HepG2 (cell line): ENCODE data around the gene RRAGB. TPM values are rescaled to one million over a fixed set of nuclear protein-coding genes. Genes with fewer than 3 reads are reported as not detected.

ENCODE experiments used
- ATAC-seq: fragments of 200-7000 bp; cut with Tn5 transposase; 3 replicates; pipeline ENCODE4 v1.9.1; 2020; ENCODE audit warnings: mild to moderate bottlenecking, moderate library complexity
- BruUV-seq: library from RNA; stranded (reverse); fragments of 400-500 nt; replicated peaks from 2 replicates; lab custom pipeline; 2021; lab: Mats Ljungman, UMichigan
- CTCF ChIA-PET: fragments of 300-600 bp; formaldehyde crosslinking; extraction: SDS; loops from one replicate; lab custom pipeline; 2021; ENCODE audit warnings: low total read pairs, inconsistent platforms, low intra/inter-chr PET ratio; lab: Yijun Ruan, JAX
- POLR2A ChIA-PET: fragments of 350-600 bp; sonication (Branson Sonifier 250); formaldehyde crosslinking; loops from one replicate; lab custom pipeline; 2020; ENCODE audit warnings: antibody characterized with exemption, inconsistent platforms; lab: Yijun Ruan, JAX
- DNase-seq: peaks from one replicate; pipeline ENCODE4 v3.0.0-alpha.2; 2015; ENCODE audit warnings: low spot score
- FAIRE-seq: peaks from 3 replicates; lab custom pipeline; 2011; peaks lifted over from hg19 to GRCh38; lab: Jason Lieb, UNC
- H2AFZ ChIP-seq: one replicate; pipeline ENCODE4 v1.6.1; 2011; ENCODE audit warnings: low read length, inconsistent platforms
- H3K27ac ChIP-seq: fragments of 300-600 bp; 3 replicates; pipeline ENCODE4 v1.8.0; 2011; ENCODE audit warnings: mixed run types, mild to moderate bottlenecking, mixed read lengths, low read length, inconsistent platforms; ENCODE audit not compliant: insufficient read depth; ENCODE audit errors: extremely low read length
- H3K27me3 ChIP-seq, 2 experiments: fragments of 200-600 bp in 1 of 2; 2 replicates in 1 of 2; 3 replicates in 1 of 2; pipeline versions ENCODE4 v1.6.0 to v1.8.0; 2011; ENCODE audit warnings: low read length in 2 of 2, mild to moderate bottlenecking in 2 of 2, moderate library complexity in 2 of 2, inconsistent platforms in 1 of 2; ENCODE audit not compliant: insufficient read depth in 2 of 2, control insufficient read depth in 1 of 2
- H3K36me3 ChIP-seq, 2 experiments: fragments of 200-600 bp in 1 of 2; replicated peaks in 1 of 2; 2 replicates in 1 of 2; 3 replicates in 1 of 2; pipeline versions ENCODE4 v1.5.1 to v1.8.0; 2011; ENCODE audit warnings: low read length in 2 of 2, inconsistent platforms in 1 of 2; ENCODE audit not compliant: insufficient read depth in 2 of 2, control insufficient read depth in 1 of 2
- H3K4me1 ChIP-seq: 2 replicates; pipeline ENCODE4 v1.5.1; 2012; ENCODE audit warnings: low read length, inconsistent platforms; ENCODE audit not compliant: insufficient read depth
- H3K4me2 ChIP-seq: 2 replicates; pipeline ENCODE4 v1.6.0; 2011; ENCODE audit warnings: low read depth, low read length, inconsistent platforms
- H3K4me3 ChIP-seq, 3 experiments: fragments of 200-600 bp in 1 of 3; sonication (generic), shearing (Covaris generic) in 1 of 3; replicated peaks in 1 of 3; 2 replicates each; pipeline ENCODE4 v1.5.1; 2011 to 2016; ENCODE audit warnings: low read length in 3 of 3, inconsistent platforms in 2 of 3, low read depth in 2 of 3, mild to moderate bottlenecking in 2 of 3, control low read depth in 1 of 3, mixed read lengths in 1 of 3; ENCODE audit not compliant: insufficient read depth in 1 of 3
- H3K79me2 ChIP-seq: one replicate; pipeline ENCODE4 v1.6.1; 2011; ENCODE audit warnings: low read length, inconsistent platforms; ENCODE audit not compliant: insufficient read depth
- H3K9ac ChIP-seq: 2 replicates; pipeline ENCODE4 v1.6.0; 2011; ENCODE audit warnings: mild to moderate bottlenecking, low read depth, low read length, inconsistent platforms; ENCODE audit not compliant: insufficient read depth
- H3K9me3 ChIP-seq: 2 replicates; pipeline ENCODE4 v1.5.1; 2012; ENCODE audit warnings: mild to moderate bottlenecking, low read length
- H4K20me1 ChIP-seq: 2 replicates; pipeline ENCODE4 v1.6.0; 2011; ENCODE audit warnings: inconsistent platforms, mild to moderate bottlenecking, low read length, moderate library complexity; ENCODE audit not compliant: insufficient read depth
- MYNN ChIP-seq: sonication (generic); formaldehyde crosslinking; IDR thresholded peaks from 2 replicates; pipeline ENCODE4 v1.4.0; 2020; ENCODE audit warnings: mild to moderate bottlenecking, low read depth, missing genetic modification reagents
- PHF5A ChIP-seq: IDR thresholded peaks from one replicate; pipeline ENCODE4 v1.6.1; 2018; ENCODE audit warnings: low read depth, missing genetic modification reagents; ENCODE audit not compliant: unreplicated experiment
- SMAD3 ChIP-seq: sonication (generic); formaldehyde crosslinking; IDR thresholded peaks from 2 replicates; pipeline ENCODE4 v1.4.0; 2020; ENCODE audit warnings: missing genetic modification reagents
- SP5 ChIP-seq: IDR thresholded peaks from 2 replicates; pipeline ENCODE4 v1.6.1; 2016; ENCODE audit warnings: low read depth, borderline replicate concordance
- TCF7 ChIP-seq: sonication (generic); IDR thresholded peaks from 2 replicates; pipeline ENCODE4 v1.6.1; 2016; ENCODE audit warnings: antibody characterized with exemption, low read depth
- ZFP36 ChIP-seq: fragments of 150-350 bp; IDR thresholded peaks from 2 replicates; pipeline ENCODE4 v1.6.1; 2018; ENCODE audit warnings: borderline replicate concordance, low read length, low read depth; ENCODE audit not compliant: partially characterized antibody
- ZNF562 ChIP-seq: sonication (generic); formaldehyde crosslinking; IDR thresholded peaks from 2 replicates; pipeline ENCODE4 v1.8.0; 2022; ENCODE audit warnings: missing genetic modification reagents, borderline replicate concordance
- WGBS: methylation state at CpG from one replicate; pipeline ENCODE4 v1.1.6; 2017; ENCODE audit warnings: low lambda C conversion rate; 5-methylcytosine and 5-hydroxymethylcytosine counted together
- in situ Hi-C: cut with HindIII; loops from 2 replicates; pipeline ENCODE4 v1.10.0; 2017; ENCODE audit warnings: low pct_unique_long_range_greater_than_20kb; ENCODE audit not compliant: extremely low pct_ligation_motif_present
- intact Hi-C: fragments of 100-400 bp; cut with micrococcal nuclease; formaldehyde crosslinking; loops from one replicate; pipeline ENCODE4 v1.10.0; 2022; ENCODE audit not compliant: unreplicated experiment
- polyA plus RNA-seq, 8 experiments: library from polyadenylated mRNA; depleted of rRNA in 3 of 8; stranded (reverse) in 7 of 8; unstranded in 1 of 8; fragments of >200 nt; fragmentation: Illumina TruSeq in 4 of 8; extraction: Trizol in 4 of 8; gene quantifications; 2 replicates each; pipeline versions ENCODE4 v1.2.1 to v1.2.3, GENCODE V29; 2011 to 2016; ENCODE audit warnings: low read depth in 4 of 8, missing spikeins in 1 of 8, mixed read lengths in 1 of 8; ENCODE audit not compliant: insufficient read depth in 1 of 8
- total RNA-seq, 5 experiments: library from RNA; depleted of rRNA; stranded (reverse); fragments of >200 nt; fragmentation: Illumina TruSeq; extraction: Trizol; gene quantifications; 2 replicates each; pipeline ENCODE4 v1.2.3, GENCODE V29; 2016; ENCODE audit warnings: low read depth in 1 of 5
- TF ChIP-seq, protein P1 (sequence below): sonication (generic); formaldehyde crosslinking; IDR thresholded peaks from 2 replicates; pipeline ENCODE4 v1.4.0; 2020; ENCODE audit warnings: missing genetic modification reagents
- TF ChIP-seq, protein P2 (sequence below): sonication (generic); formaldehyde crosslinking; conservative IDR thresholded peaks from 2 replicates; pipeline ENCODE4 v1.8.0; 2022; ENCODE audit warnings: low read depth, missing genetic modification reagents
- TF ChIP-seq, protein P3 (sequence below): sonication (generic); formaldehyde crosslinking; IDR thresholded peaks from 2 replicates; pipeline ENCODE4 v1.5.0; 2020; ENCODE audit warnings: mild to moderate bottlenecking, low read depth, missing genetic modification reagents, borderline replicate concordance
- TF ChIP-seq, protein P4 (sequence below): sonication (generic); formaldehyde crosslinking; conservative IDR thresholded peaks from 2 replicates; pipeline ENCODE4 v1.4.0; 2020; ENCODE audit warnings: missing genetic modification reagents
- TF ChIP-seq, protein P5 (sequence below): fragments of 450-650 bp; IDR thresholded peaks from 2 replicates; pipeline ENCODE4 v1.6.1; 2017

The RRAGB gene
- total and polyA plus RNA-seq, 2 of the 13 experiments (the other 11 are each of a cell fraction or from before 2014, with no cell fraction given), result 12.2 to 19.9 TPM

DNA sequence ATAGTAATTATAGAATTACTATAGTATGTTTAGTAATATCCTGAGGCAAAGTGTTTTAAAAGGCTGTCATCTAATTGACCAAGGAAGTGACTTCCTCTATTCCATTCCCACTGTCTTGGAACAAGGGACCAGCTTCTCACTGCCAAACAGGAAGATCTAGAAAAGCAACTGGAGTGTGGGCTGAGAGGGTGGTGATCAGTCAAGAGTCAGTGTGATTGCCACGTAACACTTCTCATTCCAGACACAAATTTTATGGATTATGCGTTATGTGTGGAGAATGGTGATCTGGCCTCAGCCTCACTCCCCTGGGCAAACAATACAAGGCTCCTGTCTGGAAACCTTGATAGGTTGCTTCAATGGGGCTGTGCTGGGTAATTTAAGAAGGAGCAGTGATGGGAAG lies 60.0 kb downstream of the RRAGB start:
- no peaks in the 10 kb centered on the region for H3K9me3 ChIP-seq
- H3K79me2 ChIP-seq, result no peaks in the 10 kb centered on the region
- TF ChIP-seq TCF7 (no peak), SMAD3 (CRISPR knock-in tag) (no peak), SP5 (CRISPR knock-in tag) (no peak), PHF5A (CRISPR knock-in tag) (no peak), ZFP36 (no peak), ZNF562 (CRISPR knock-in tag) (no peak), MYNN (CRISPR knock-in tag) (no peak)
- TF ChIP-seq, protein P1, sequence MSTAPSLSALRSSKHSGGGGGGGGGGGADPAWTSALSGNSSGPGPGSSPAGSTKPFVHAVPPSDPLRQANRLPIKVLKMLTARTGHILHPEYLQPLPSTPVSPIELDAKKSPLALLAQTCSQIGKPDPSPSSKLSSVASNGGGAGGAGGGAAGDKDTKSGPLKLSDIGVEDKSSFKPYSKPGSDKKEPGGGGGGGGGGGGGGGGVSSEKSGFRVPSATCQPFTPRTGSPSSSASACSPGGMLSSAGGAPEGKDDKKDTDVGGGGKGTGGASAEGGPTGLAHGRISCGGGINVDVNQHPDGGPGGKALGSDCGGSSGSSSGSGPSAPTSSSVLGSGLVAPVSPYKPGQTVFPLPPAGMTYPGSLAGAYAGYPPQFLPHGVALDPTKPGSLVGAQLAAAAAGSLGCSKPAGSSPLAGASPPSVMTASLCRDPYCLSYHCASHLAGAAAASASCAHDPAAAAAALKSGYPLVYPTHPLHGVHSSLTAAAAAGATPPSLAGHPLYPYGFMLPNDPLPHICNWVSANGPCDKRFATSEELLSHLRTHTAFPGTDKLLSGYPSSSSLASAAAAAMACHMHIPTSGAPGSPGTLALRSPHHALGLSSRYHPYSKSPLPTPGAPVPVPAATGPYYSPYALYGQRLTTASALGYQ, result no peak
- TF ChIP-seq, protein P2, sequence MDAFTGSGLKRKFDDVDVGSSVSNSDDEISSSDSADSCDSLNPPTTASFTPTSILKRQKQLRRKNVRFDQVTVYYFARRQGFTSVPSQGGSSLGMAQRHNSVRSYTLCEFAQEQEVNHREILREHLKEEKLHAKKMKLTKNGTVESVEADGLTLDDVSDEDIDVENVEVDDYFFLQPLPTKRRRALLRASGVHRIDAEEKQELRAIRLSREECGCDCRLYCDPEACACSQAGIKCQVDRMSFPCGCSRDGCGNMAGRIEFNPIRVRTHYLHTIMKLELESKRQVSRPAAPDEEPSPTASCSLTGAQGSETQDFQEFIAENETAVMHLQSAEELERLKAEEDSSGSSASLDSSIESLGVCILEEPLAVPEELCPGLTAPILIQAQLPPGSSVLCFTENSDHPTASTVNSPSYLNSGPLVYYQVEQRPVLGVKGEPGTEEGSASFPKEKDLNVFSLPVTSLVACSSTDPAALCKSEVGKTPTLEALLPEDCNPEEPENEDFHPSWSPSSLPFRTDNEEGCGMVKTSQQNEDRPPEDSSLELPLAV (CRISPR knock-in tag), result no peak
- TF ChIP-seq, protein P3, sequence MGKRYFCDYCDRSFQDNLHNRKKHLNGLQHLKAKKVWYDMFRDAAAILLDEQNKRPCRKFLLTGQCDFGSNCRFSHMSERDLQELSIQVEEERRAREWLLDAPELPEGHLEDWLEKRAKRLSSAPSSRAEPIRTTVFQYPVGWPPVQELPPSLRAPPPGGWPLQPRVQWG (CRISPR knock-in tag), result no peak
- TF ChIP-seq, protein P4, sequence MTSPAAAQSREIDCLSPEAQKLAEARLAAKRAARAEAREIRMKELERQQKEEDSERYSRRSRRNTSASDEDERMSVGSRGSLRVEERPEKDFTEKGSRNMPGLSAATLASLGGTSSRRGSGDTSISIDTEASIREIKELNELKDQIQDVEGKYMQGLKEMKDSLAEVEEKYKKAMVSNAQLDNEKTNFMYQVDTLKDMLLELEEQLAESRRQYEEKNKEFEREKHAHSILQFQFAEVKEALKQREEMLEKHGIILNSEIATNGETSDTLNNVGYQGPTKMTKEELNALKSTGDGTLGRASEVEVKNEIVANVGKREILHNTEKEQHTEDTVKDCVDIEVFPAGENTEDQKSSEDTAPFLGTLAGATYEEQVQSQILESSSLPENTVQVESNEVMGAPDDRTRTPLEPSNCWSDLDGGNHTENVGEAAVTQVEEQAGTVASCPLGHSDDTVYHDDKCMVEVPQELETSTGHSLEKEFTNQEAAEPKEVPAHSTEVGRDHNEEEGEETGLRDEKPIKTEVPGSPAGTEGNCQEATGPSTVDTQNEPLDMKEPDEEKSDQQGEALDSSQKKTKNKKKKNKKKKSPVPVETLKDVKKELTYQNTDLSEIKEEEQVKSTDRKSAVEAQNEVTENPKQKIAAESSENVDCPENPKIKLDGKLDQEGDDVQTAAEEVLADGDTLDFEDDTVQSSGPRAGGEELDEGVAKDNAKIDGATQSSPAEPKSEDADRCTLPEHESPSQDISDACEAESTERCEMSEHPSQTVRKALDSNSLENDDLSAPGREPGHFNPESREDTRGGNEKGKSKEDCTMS (CRISPR knock-in tag), result no peak
- TF ChIP-seq, protein P5, sequence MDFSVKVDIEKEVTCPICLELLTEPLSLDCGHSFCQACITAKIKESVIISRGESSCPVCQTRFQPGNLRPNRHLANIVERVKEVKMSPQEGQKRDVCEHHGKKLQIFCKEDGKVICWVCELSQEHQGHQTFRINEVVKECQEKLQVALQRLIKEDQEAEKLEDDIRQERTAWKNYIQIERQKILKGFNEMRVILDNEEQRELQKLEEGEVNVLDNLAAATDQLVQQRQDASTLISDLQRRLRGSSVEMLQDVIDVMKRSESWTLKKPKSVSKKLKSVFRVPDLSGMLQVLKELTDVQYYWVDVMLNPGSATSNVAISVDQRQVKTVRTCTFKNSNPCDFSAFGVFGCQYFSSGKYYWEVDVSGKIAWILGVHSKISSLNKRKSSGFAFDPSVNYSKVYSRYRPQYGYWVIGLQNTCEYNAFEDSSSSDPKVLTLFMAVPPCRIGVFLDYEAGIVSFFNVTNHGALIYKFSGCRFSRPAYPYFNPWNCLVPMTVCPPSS, result no peak
- no peak overlapping the region for H2AFZ ChIP-seq
- in situ Hi-C loops, result no loop called here
- ATAC-seq (no peak), FAIRE-seq (no peak), DNase-seq (no peak)
- no peaks in the 10 kb centered on the region for H3K27me3 ChIP-seq
- WGBS, result 100% methylated on average over 2 of the region's 2 CpGs
- no peak overlapping the region for H3K9ac ChIP-seq
- intact Hi-C loops, result no loop called here
- H3K4me1 ChIP-seq, result peaks cover 12% of the 10 kb centered on the region; the same call in 1 of the 2 replicates
- H3K36me3 ChIP-seq, result no peaks in the 10 kb centered on the region
- ChIA-PET POLR2A (no interaction called here), CTCF (no interaction called here)
- no peak overlapping the region for H3K4me3 ChIP-seq
- H3K27ac ChIP-seq, result no peak overlapping the region
- no peak overlapping the region for H3K4me2 ChIP-seq
- no peaks in the 10 kb centered on the region for H4K20me1 ChIP-seq
- no TSS peak for BruUV-seq
